Trophoblast cell (in vitro differentiated cells and primary cell): ENCODE measurements around the gene RASGEF1C.
A peak's percentile ranks its signal among the peaks of the same experiment; 100 is the strongest.

Experiments
- DNase-seq, 2 donors: peaks; one replicate each; pipeline ENCODE4 v3.0.0-alpha.2; 2016
- H2AFZ ChIP-seq: 2 replicates; pipeline ENCODE4 v1.6.1; 2013; ENCODE audit warnings: low read length, moderate library complexity, mild to moderate bottlenecking; ENCODE audit not compliant: insufficient read depth, poor library complexity
- H2AK5ac ChIP-seq: 2 replicates; pipeline ENCODE4 v1.6.1; 2013; ENCODE audit warnings: mild to moderate bottlenecking, low read length
- H2BK120ac ChIP-seq: 2 replicates; pipeline ENCODE4 v1.6.1; 2013; ENCODE audit warnings: low read length, mild to moderate bottlenecking, moderate library complexity; ENCODE audit not compliant: insufficient read depth, poor library complexity
- H2BK12ac ChIP-seq: 2 replicates; pipeline ENCODE4 v1.6.1; 2013; ENCODE audit warnings: mild to moderate bottlenecking, low read length, moderate library complexity
- H2BK5ac ChIP-seq: 2 replicates; pipeline ENCODE4 v1.6.1; 2013; ENCODE audit warnings: low read length, low read depth, moderate library complexity, mild to moderate bottlenecking; ENCODE audit not compliant: poor library complexity
- H3K14ac ChIP-seq: 2 replicates; pipeline ENCODE4 v1.6.1; 2013; ENCODE audit warnings: mild to moderate bottlenecking, low read length
- H3K18ac ChIP-seq: 2 replicates; pipeline ENCODE4 v1.6.1; 2013; ENCODE audit warnings: mild to moderate bottlenecking, low read length
- H3K23ac ChIP-seq: 2 replicates; pipeline ENCODE4 v1.6.1; 2013; ENCODE audit warnings: low read length
- H3K27ac ChIP-seq: 2 replicates; pipeline ENCODE4 v1.5.1; 2013; ENCODE audit warnings: low read depth, mild to moderate bottlenecking, inconsistent platforms, low read length, moderate library complexity
- H3K27me3 ChIP-seq: 2 replicates; pipeline ENCODE4 v1.6.1; 2013; ENCODE audit warnings: inconsistent platforms, mild to moderate bottlenecking, low read length, moderate library complexity; ENCODE audit not compliant: insufficient read depth
- H3K36me3 ChIP-seq, 2 experiments: 1 replicate in 1 of 2; 2 replicates in 1 of 2; pipeline ENCODE4 v1.6.1; 2013; ENCODE audit warnings: low read length in 2 of 2, mild to moderate bottlenecking in 2 of 2, moderate library complexity in 1 of 2; ENCODE audit not compliant: insufficient read depth in 2 of 2, control insufficient read depth in 1 of 2
- H3K4ac ChIP-seq: 2 replicates; pipeline ENCODE4 v1.6.1; 2013; ENCODE audit warnings: low read depth, mild to moderate bottlenecking, low read length, moderate library complexity
- H3K4me1 ChIP-seq, 2 experiments: 1 replicate in 1 of 2; 2 replicates in 1 of 2; pipeline ENCODE4 v1.6.1; 2013; ENCODE audit warnings: low read length in 2 of 2, mild to moderate bottlenecking in 2 of 2, moderate library complexity in 1 of 2; ENCODE audit not compliant: insufficient read depth in 2 of 2, control insufficient read depth in 1 of 2
- H3K4me2 ChIP-seq: 2 replicates; pipeline ENCODE4 v1.6.1; 2013; ENCODE audit warnings: inconsistent platforms, mild to moderate bottlenecking, low read length, moderate library complexity
- H3K4me3 ChIP-seq: 2 replicates; pipeline ENCODE4 v1.5.1; 2013; ENCODE audit warnings: mild to moderate bottlenecking, low read depth, low read length, inconsistent platforms
- H3K79me1 ChIP-seq: one replicate; pipeline ENCODE4 v1.6.1; 2013; ENCODE audit warnings: low read length
- H3K79me2 ChIP-seq: 2 replicates; pipeline ENCODE4 v1.6.1; 2013; ENCODE audit warnings: low read length, mild to moderate bottlenecking; ENCODE audit not compliant: control insufficient read depth, insufficient read depth, poor library complexity
- H3K9ac ChIP-seq: 2 replicates; pipeline ENCODE4 v1.6.1; 2013; ENCODE audit warnings: mild to moderate bottlenecking, low read length
- H3K9me3 ChIP-seq: 2 replicates; pipeline ENCODE4 v1.6.1; 2013; ENCODE audit warnings: low read depth, mild to moderate bottlenecking, control low read depth, inconsistent platforms, low read length; ENCODE audit not compliant: insufficient read depth
- H4K12ac ChIP-seq: 2 replicates; pipeline ENCODE4 v1.6.1; 2013; ENCODE audit warnings: low read depth, mild to moderate bottlenecking, low read length, moderate library complexity
- H4K8ac ChIP-seq: 2 replicates; pipeline ENCODE4 v1.6.1; 2013; ENCODE audit warnings: low read depth, mild to moderate bottlenecking, low read length, moderate library complexity
- H4K91ac ChIP-seq: one replicate; pipeline ENCODE4 v1.6.1; 2013; ENCODE audit warnings: low read depth, mild to moderate bottlenecking, low read length, moderate library complexity
- WGBS: extraction: QIAGEN DNeasy Blood & Tissue Kit; methylation state at CpG from one replicate; pipeline ENCODE4 v1.1.7; 2013; ENCODE audit warnings: missing lambda C conversion rate; ENCODE audit not compliant: insufficient read length, insufficient coverage; ENCODE audit errors: extremely low coverage; 5-methylcytosine and 5-hydroxymethylcytosine counted together

Gene RASGEF1C

GRCh38 chr5:180119903-180120236 is 89.1 kb downstream of the RASGEF1C start:
- peaks cover 0 to 2% of the 10 kb centered on the region in 2 experiments for H3K4me1 ChIP-seq

GRCh38 chr5:180119031-180119902 is 89.7 kb downstream of the RASGEF1C start:
- no peaks in the 10 kb centered on the region for H3K27me3 ChIP-seq
- no peak overlapping the region for H3K27ac ChIP-seq
- no peaks in the 10 kb centered on the region for H3K79me1 ChIP-seq
- no peak overlapping the region for H3K18ac ChIP-seq
- no peak overlapping the region for H3K14ac ChIP-seq
- H3K9ac ChIP-seq: no peak overlapping the region
- no peak overlapping the region for H2BK12ac ChIP-seq
- no CpG with 5 or more reads among the region's 23 CpGs for WGBS
- H3K4me1 ChIP-seq: no peaks in the 10 kb centered on the region
- no peak overlapping the region for H2BK5ac ChIP-seq
- H3K9me3 ChIP-seq: peaks cover 2% of the 10 kb centered on the region
- H4K91ac ChIP-seq: no peak overlapping the region
- no peak overlapping the region for H2BK120ac ChIP-seq
- H3K4me2 ChIP-seq: no peak overlapping the region
- H3K4ac ChIP-seq: no peak overlapping the region
- no peak overlapping the region for H3K4me3 ChIP-seq
- no peak overlapping the region for H2AFZ ChIP-seq
- H2AK5ac ChIP-seq: no peak overlapping the region
- DNase-seq: no peak
- H3K23ac ChIP-seq: no peak overlapping the region
- no peak overlapping the region for H4K8ac ChIP-seq
- H4K12ac ChIP-seq: no peak overlapping the region
- no peaks in the 10 kb centered on the region for H3K79me2 ChIP-seq
- H3K36me3 ChIP-seq: no peaks in the 10 kb centered on the region

More at GRCh38 chr5:180119903-180120236, 89.1 kb downstream of the RASGEF1C start:
- Histone ChIP-seq H3K79me2 (no peaks in the 10 kb centered on the region), H3K4me3 (no peak overlapping the region), H4K91ac (no peak overlapping the region), H2BK5ac (no peak overlapping the region), H3K9me3 (peaks cover 2% of the 10 kb centered on the region), H2BK12ac (no peak overlapping the region), H3K18ac (no peak overlapping the region), H3K36me3 (no peaks in the 10 kb centered on the region), H3K9ac (no peak overlapping the region), H2AFZ (no peak overlapping the region), H3K79me1 (no peaks in the 10 kb centered on the region), H3K4me2 (no peak overlapping the region), H3K23ac (no peak overlapping the region), H3K27ac (no peak overlapping the region), H4K8ac (no peak overlapping the region), H3K27me3 (no peaks in the 10 kb centered on the region), H3K4ac (no peak overlapping the region), H4K12ac (no peak overlapping the region), H2AK5ac (no peak overlapping the region), H3K14ac (no peak overlapping the region), H2BK120ac (no peak overlapping the region)
- DNase-seq: no peak
- no CpG with 5 or more reads among the region's 12 CpGs for WGBS

DNA sequence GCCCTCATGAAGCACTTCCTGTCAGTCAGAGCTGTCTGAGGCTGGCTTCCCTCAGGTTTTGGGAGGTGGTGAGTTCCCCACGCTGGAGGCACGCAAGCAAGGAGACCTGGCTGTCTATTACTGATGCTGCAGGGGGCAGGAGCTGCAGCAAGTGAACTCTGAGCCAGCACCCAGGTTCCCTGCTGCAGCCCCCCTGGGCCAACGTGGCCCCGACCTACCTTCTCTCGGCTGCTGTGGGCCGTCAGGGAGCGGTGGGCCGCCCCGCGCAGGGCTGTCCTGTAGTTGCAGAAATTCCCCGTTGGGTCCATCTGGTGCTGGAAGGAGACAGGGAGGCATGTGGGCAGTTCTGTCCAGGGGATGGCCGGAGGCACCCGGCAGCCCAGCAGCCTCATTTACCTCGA is 90.6 kb downstream of the RASGEF1C start:
- DNase-seq: no peak
- Histone ChIP-seq H3K4ac (no peak overlapping the region), H4K91ac (no peak overlapping the region), H4K12ac (no peak overlapping the region), H2AK5ac (no peak overlapping the region), H3K9ac (no peak overlapping the region), H3K79me1 (no peaks in the 10 kb centered on the region), H2BK120ac (no peak overlapping the region), H2AFZ (no peak overlapping the region), H3K14ac (no peak overlapping the region), H4K8ac (no peak overlapping the region), H3K4me2 (no peak overlapping the region), H3K79me2 (no peaks in the 10 kb centered on the region), H2BK12ac (no peak overlapping the region), H3K9me3 (peaks cover 2% of the 10 kb centered on the region), H3K4me3 (no peak overlapping the region), H3K23ac (no peak overlapping the region), H3K4me1 (no peaks in the 10 kb centered on the region), H3K18ac (no peak overlapping the region), H2BK5ac (no peak overlapping the region), H3K36me3 (no peaks in the 10 kb centered on the region), H3K27me3 (no peaks in the 10 kb centered on the region), H3K27ac (no peak overlapping the region)
- WGBS: no CpG with 5 or more reads among the region's 14 CpGs

GRCh38 chr5:180117000-180117725 is 91.8 kb downstream of the RASGEF1C start:
- Histone ChIP-seq H3K36me3 (no peaks in the 10 kb centered on the region), H3K14ac (no peak overlapping the region), H3K9ac (no peak overlapping the region), H2BK5ac (no peak overlapping the region), H3K4me1 (no peaks in the 10 kb centered on the region), H2AFZ (no peak overlapping the region), H3K18ac (no peak overlapping the region), H3K4ac (no peak overlapping the region), H3K4me2 (no peak overlapping the region), H3K27ac (no peak overlapping the region), H2BK12ac (no peak overlapping the region), H3K23ac (no peak overlapping the region), H4K91ac (no peak overlapping the region), H4K8ac (no peak overlapping the region), H2AK5ac (no peak overlapping the region), H2BK120ac (no peak overlapping the region), H3K4me3 (no peak overlapping the region), H3K9me3 (peaks cover 2% of the 10 kb centered on the region), H3K79me1 (no peaks in the 10 kb centered on the region), H4K12ac (no peak overlapping the region), H3K27me3 (no peaks in the 10 kb centered on the region), H3K79me2 (no peaks in the 10 kb centered on the region)
- peak in 1 of 2 donors; percentile 27 for DNase-seq
- WGBS: no CpG with 5 or more reads among the region's 14 CpGs
